GM13976 (cell line): ENCODE results near the gene HS6ST2.

Source experiments
- DNase-seq: peaks from one replicate; pipeline ENCODE4 v3.0.0; 2012; ENCODE audit warnings: low spot score
- in situ Hi-C: fragments of 300-500 bp; cut with MboI; formaldehyde crosslinking; loops from one replicate; pipeline ENCODE4 v1.12.0; 2022; ENCODE audit warnings: low sequenced_read_pairs, mixed read lengths, inconsistent platforms; ENCODE audit not compliant: unreplicated experiment
- TF ChIP-seq, protein P1 (sequence below): IDR thresholded peaks from 2 replicates; pipeline ENCODE4 v1.5.1; 2012; ENCODE audit warnings: borderline replicate concordance, mild to moderate bottlenecking; ENCODE audit not compliant: insufficient read depth; ENCODE audit errors: extremely low read depth, missing control alignments, control extremely low read depth

HS6ST2 gene

GRCh38 chrX:132662844-132663243 lies 295.6 kb downstream of the HS6ST2 start:
- in situ Hi-C loops, result no loop called here
- TF ChIP-seq, protein P1, sequence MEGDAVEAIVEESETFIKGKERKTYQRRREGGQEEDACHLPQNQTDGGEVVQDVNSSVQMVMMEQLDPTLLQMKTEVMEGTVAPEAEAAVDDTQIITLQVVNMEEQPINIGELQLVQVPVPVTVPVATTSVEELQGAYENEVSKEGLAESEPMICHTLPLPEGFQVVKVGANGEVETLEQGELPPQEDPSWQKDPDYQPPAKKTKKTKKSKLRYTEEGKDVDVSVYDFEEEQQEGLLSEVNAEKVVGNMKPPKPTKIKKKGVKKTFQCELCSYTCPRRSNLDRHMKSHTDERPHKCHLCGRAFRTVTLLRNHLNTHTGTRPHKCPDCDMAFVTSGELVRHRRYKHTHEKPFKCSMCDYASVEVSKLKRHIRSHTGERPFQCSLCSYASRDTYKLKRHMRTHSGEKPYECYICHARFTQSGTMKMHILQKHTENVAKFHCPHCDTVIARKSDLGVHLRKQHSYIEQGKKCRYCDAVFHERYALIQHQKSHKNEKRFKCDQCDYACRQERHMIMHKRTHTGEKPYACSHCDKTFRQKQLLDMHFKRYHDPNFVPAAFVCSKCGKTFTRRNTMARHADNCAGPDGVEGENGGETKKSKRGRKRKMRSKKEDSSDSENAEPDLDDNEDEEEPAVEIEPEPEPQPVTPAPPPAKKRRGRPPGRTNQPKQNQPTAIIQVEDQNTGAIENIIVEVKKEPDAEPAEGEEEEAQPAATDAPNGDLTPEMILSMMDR, result no peak
- no peak for DNase-seq

DNA sequence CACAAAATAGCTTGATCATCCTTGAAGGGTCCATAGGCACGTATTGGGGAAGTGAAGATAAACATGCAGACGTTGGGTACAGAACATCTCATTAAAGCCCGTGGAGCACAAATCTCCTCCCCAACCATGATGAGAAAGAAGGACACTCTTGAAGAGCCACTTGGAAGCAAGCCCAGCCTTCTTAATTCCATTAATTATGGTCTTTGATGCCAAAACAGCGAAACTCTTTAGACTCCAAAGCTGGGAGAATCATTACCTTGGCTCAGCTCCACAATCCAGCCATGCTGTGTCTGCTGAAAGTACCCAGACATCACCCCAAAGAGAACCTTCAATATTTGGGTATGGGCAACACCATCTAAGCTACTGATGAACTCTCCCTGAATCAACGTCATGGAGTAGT lies 300.6 kb downstream of the HS6ST2 start:
- TF ChIP-seq, protein P1, result no peak
- DNase-seq, result no peak
- in situ Hi-C loops, result no loop called here

GRCh38 chrX:132652871-132653270 lies 305.6 kb downstream of the HS6ST2 start:
- in situ Hi-C loops, result no loop called here
- no peak for DNase-seq
- TF ChIP-seq, protein P1, result no peak

GRCh38 chrX:132651421-132652086 lies 306.9 kb downstream of the HS6ST2 start:
- in situ Hi-C loops, result no loop called here

GRCh38 chrX:132648895-132649294 lies 309.5 kb downstream of the HS6ST2 start:
- TF ChIP-seq, protein P1, result no peak
- in situ Hi-C loops, result no loop called here
- DNase-seq, result no peak

More at GRCh38 chrX:132651421-132652086, 306.9 kb downstream of the HS6ST2 start:
- TF ChIP-seq, protein P1, result no peak
- DNase-seq, result no peak

- TF ChIP-seq, protein P1, result no peak
- no peak for DNase-seq
- in situ Hi-C loops, result no loop called here
Observed at GRCh38 chrX:132639446-132639845, 319.0 kb downstream of the HS6ST2 start.
